H1 (cell line): ENCODE data around the gene SLC13A2. TPM values are rescaled to one million over a fixed set of nuclear protein-coding genes. Genes with fewer than 3 reads are reported as not detected.
A peak's percentile ranks its signal among the peaks of the same experiment; 100 is the strongest.

ENCODE experiments used
- CTCF ChIA-PET: fragments of 300-600 bp; sonication (Branson Sonifier 250); formaldehyde crosslinking; loops from one replicate; lab custom pipeline; 2021; ENCODE audit not compliant: partially characterized antibody; lab: Charles Lee
- POLR2A ChIA-PET: fragments of 300-600 bp; sonication (Branson Sonifier 250); formaldehyde crosslinking; loops from one replicate; lab custom pipeline; 2021; ENCODE audit warnings: inconsistent platforms; ENCODE audit not compliant: partially characterized antibody; lab: Charles Lee
- DNase-seq, 2 experiments: peaks; one replicate each; pipeline versions ENCODE4 v3.0.0 to v3.0.0-alpha.2; 2010 to 2022; ENCODE audit warnings: low spot score in 2 of 2, low read depth in 1 of 2, mixed read lengths in 1 of 2
- FAIRE-seq: peaks from 2 replicates; lab custom pipeline; 2011; peaks lifted over from hg19 to GRCh38; lab: Jason Lieb, UNC
- H2AFZ ChIP-seq: 2 replicates; pipeline ENCODE4 v1.8.1; 2012; ENCODE audit warnings: low read length, inconsistent platforms
- H2AK5ac ChIP-seq: 2 replicates; pipeline ENCODE4 v1.6.1; 2013; ENCODE audit warnings: low read depth, low read length
- H2BK120ac ChIP-seq: replicated peaks from 2 replicates; pipeline ENCODE3; 2013; ENCODE audit warnings: low read depth, low read length, inconsistent platforms
- H2BK12ac ChIP-seq: 2 replicates; pipeline ENCODE4 v1.6.1; 2013; ENCODE audit warnings: low read depth, low read length
- H2BK15ac ChIP-seq: 2 replicates; pipeline ENCODE4 v1.6.1; 2013; ENCODE audit warnings: low read length
- H2BK20ac ChIP-seq: 2 replicates; pipeline ENCODE4 v1.6.1; 2013; ENCODE audit warnings: low read length
- H2BK5ac ChIP-seq: 2 replicates; pipeline ENCODE4 v1.6.1; 2013; ENCODE audit warnings: low read depth, low read length
- H3K14ac ChIP-seq: 2 replicates; pipeline ENCODE4 v1.6.1; 2013; ENCODE audit warnings: inconsistent platforms; ENCODE audit not compliant: insufficient read length
- H3K18ac ChIP-seq: 2 replicates; pipeline ENCODE4 v1.6.1; 2013; ENCODE audit warnings: low read length; ENCODE audit errors: extremely low read depth
- H3K23ac ChIP-seq: 2 replicates; pipeline ENCODE4 v1.6.1; 2013; ENCODE audit warnings: inconsistent platforms; ENCODE audit not compliant: insufficient read length
- H3K23me2 ChIP-seq: 2 replicates; pipeline ENCODE4 v1.6.1; 2013; ENCODE audit warnings: low read depth, low read length
- H3K27ac ChIP-seq: 2 replicates; pipeline ENCODE4 v1.6.1; 2011; ENCODE audit warnings: low read depth, low read length, inconsistent platforms
- H3K27me3 ChIP-seq, 4 experiments: replicated peaks in 1 of 4; 1 replicate in 1 of 4; 2 replicates in 3 of 4; pipeline versions ENCODE4 v1.6.1 to v1.8.1; 2011 to 2013; ENCODE audit warnings: low read length in 3 of 4, mild to moderate bottlenecking in 3 of 4, inconsistent platforms in 2 of 4, mixed read lengths in 2 of 4, moderate library complexity in 1 of 4; ENCODE audit not compliant: control insufficient read depth in 3 of 4, insufficient read depth in 3 of 4; ENCODE audit errors: extremely low read depth in 1 of 4
- H3K36me3 ChIP-seq, 4 experiments: 2 replicates each; pipeline versions ENCODE4 v1.6.1 to v1.8.1; 2011 to 2013; ENCODE audit warnings: mild to moderate bottlenecking in 4 of 4, low read length in 3 of 4, moderate library complexity in 2 of 4, control low read depth in 1 of 4, inconsistent platforms in 1 of 4; ENCODE audit not compliant: insufficient read depth in 4 of 4, control insufficient read depth in 2 of 4
- H3K4ac ChIP-seq: replicated peaks from 2 replicates; pipeline ENCODE3; 2013; ENCODE audit warnings: low read length, low read depth, mixed read lengths, inconsistent platforms; ENCODE audit not compliant: insufficient read length
- H3K4me1 ChIP-seq, 4 experiments: replicated peaks in 1 of 4; 1 replicate in 1 of 4; 2 replicates in 3 of 4; pipeline versions ENCODE4 v1.6.1 to v1.8.1; 2011 to 2013; ENCODE audit warnings: low read length in 3 of 4, inconsistent platforms in 2 of 4, mixed read lengths in 1 of 4; ENCODE audit not compliant: insufficient read depth in 4 of 4, control insufficient read depth in 3 of 4
- H3K4me2 ChIP-seq, 2 experiments: 2 replicates each; pipeline versions ENCODE4 v1.6.1 to v1.8.1; 2011 to 2013; ENCODE audit warnings: low read depth in 2 of 2, low read length in 2 of 2, control low read depth in 1 of 2, inconsistent platforms in 1 of 2, mild to moderate bottlenecking in 1 of 2; ENCODE audit not compliant: insufficient read depth in 1 of 2
- H3K4me3 ChIP-seq, 4 experiments: fragments of 200-600, 300-600 bp in 1 of 4; sonication (generic), shearing (Covaris generic), sonication (Bioruptor Twin) in 1 of 4; 2 replicates each; pipeline versions ENCODE4 v1.5.1 to v1.8.1; 2011 to 2016; ENCODE audit warnings: low read length in 4 of 4, low read depth in 3 of 4, control low read depth in 2 of 4, inconsistent platforms in 2 of 4, mild to moderate bottlenecking in 2 of 4, mixed read lengths in 1 of 4, moderate library complexity in 1 of 4; ENCODE audit not compliant: insufficient read depth in 2 of 4; ENCODE audit errors: extremely low read depth in 1 of 4
- H3K56ac ChIP-seq: replicated peaks from 2 replicates; pipeline ENCODE3; 2013; ENCODE audit warnings: low read depth, mild to moderate bottlenecking, mixed read lengths, low read length, inconsistent platforms; ENCODE audit not compliant: insufficient read length
- H3K79me1 ChIP-seq: 2 replicates; pipeline ENCODE4 v1.6.1; 2013; ENCODE audit warnings: low read depth, low read length, control low read depth
- H3K79me2 ChIP-seq, 2 experiments: 2 replicates each; pipeline versions ENCODE4 v1.6.1 to v1.8.1; 2012 to 2013; ENCODE audit warnings: low read length in 2 of 2, mild to moderate bottlenecking in 2 of 2, inconsistent platforms in 1 of 2; ENCODE audit not compliant: insufficient read depth in 2 of 2, control insufficient read depth in 1 of 2
- H3K9ac ChIP-seq, 4 experiments: replicated peaks in 1 of 4; 1 replicate in 1 of 4; 2 replicates in 3 of 4; pipeline versions ENCODE4 v1.6.1 to v1.8.1; 2011 to 2013; ENCODE audit warnings: low read depth in 3 of 4, low read length in 3 of 4, control low read depth in 2 of 4, mild to moderate bottlenecking in 2 of 4, moderate library complexity in 2 of 4, inconsistent platforms in 1 of 4; ENCODE audit errors: extremely low read depth in 1 of 4
- H3K9me3 ChIP-seq, 2 experiments: 2 replicates each; pipeline versions ENCODE4 v1.6.1 to v1.8.1; 2012 to 2013; ENCODE audit warnings: mild to moderate bottlenecking in 2 of 2, moderate library complexity in 2 of 2, control low read depth in 1 of 2, inconsistent platforms in 1 of 2, low read depth in 1 of 2, low read length in 1 of 2, mixed read lengths in 1 of 2; ENCODE audit not compliant: insufficient read depth in 2 of 2
- H4K20me1 ChIP-seq, 2 experiments: replicated peaks in 1 of 2; 2 replicates each; pipeline versions ENCODE3 to v1.8.1; 2011 to 2013; ENCODE audit warnings: inconsistent platforms in 2 of 2, low read length in 2 of 2, mild to moderate bottlenecking in 1 of 2; ENCODE audit not compliant: insufficient read depth in 2 of 2, control insufficient read depth in 1 of 2
- H4K5ac ChIP-seq: 2 replicates; pipeline ENCODE4 v1.6.1; 2013; ENCODE audit warnings: low read length, low read depth, mixed read lengths, inconsistent platforms; ENCODE audit not compliant: insufficient read length
- H4K8ac ChIP-seq: 2 replicates; pipeline ENCODE4 v1.8.0; 2013; ENCODE audit warnings: mild to moderate bottlenecking, moderate library complexity, low read length, inconsistent platforms; ENCODE audit not compliant: insufficient read depth; ENCODE audit errors: extremely low read depth
- H4K91ac ChIP-seq: replicated peaks from 2 replicates; pipeline ENCODE3; 2013; ENCODE audit warnings: low read length, mixed read lengths, inconsistent platforms; ENCODE audit not compliant: insufficient read length
- BCL11A ChIP-seq, 2 experiments: IDR thresholded peaks; one replicate each; pipeline ENCODE4 v1.6.1; 2011; ENCODE audit warnings: low read depth in 2 of 2, low read length in 2 of 2, mild to moderate bottlenecking in 2 of 2
- EZH2 ChIP-seq: fragments of 200-600 bp; sonication (generic); IDR thresholded peaks from 2 replicates; pipeline ENCODE4 v1.7.1; 2012; ENCODE audit warnings: low read depth, mild to moderate bottlenecking, moderate library complexity, low read length, inconsistent platforms; ENCODE audit not compliant: severe bottlenecking
- SIN3A ChIP-seq, 2 experiments: IDR thresholded peaks in 1 of 2; conservative IDR thresholded peaks in 1 of 2; 2 replicates each; pipeline ENCODE4 v1.6.1; 2011 to 2012; ENCODE audit warnings: low read length in 2 of 2, improper control_type of control experiment in 1 of 2, low read depth in 1 of 2, mild to moderate bottlenecking in 1 of 2
- SIX5 ChIP-seq: IDR thresholded peaks from 2 replicates; pipeline ENCODE4 v1.6.1; 2011; ENCODE audit warnings: mild to moderate bottlenecking, low read depth, low read length
- SP4 ChIP-seq: IDR thresholded peaks from 2 replicates; pipeline ENCODE4 v1.6.1; 2012; ENCODE audit warnings: low read length, inconsistent platforms
- WGBS, 2 experiments: shearing (Covaris generic) in 1 of 2; methylation state at CpG; one replicate each; pipeline versions ENCODE4 v1.1.6 to v1.1.7; 2013 to 2015; ENCODE audit warnings: low lambda C conversion rate in 2 of 2, mixed read lengths in 2 of 2, inconsistent platforms in 1 of 2, low coverage in 1 of 2, missing lambda C conversion rate in 1 of 2; ENCODE audit not compliant: insufficient replicate concordance in 2 of 2, insufficient coverage in 1 of 2, insufficient read length in 1 of 2; ENCODE audit errors: extremely low coverage in 1 of 2, missing lambda C conversion rate in 1 of 2; 5-methylcytosine and 5-hydroxymethylcytosine counted together
- polyA plus RNA-seq, 7 experiments: library from polyadenylated mRNA; depleted of rRNA in 3 of 7; stranded (reverse) in 5 of 7; unstranded in 2 of 7; fragments of >200 nt in 5 of 7; fragments of 200-250 nt in 2 of 7; gene quantifications; 1 replicate in 5 of 7; 2 replicates in 1 of 7; 4 replicates in 1 of 7; pipeline versions ENCODE4 v1.2.1 to v1.2.3, GENCODE V29; 2011 to 2013; ENCODE audit warnings: missing spikeins in 2 of 7, mixed read lengths in 2 of 7
- total RNA-seq: library from RNA; stranded (reverse); fragmentation: NEBNext Ultra II Directional; extraction: Animal tissue kit (Norgen Biotek cat#: 25700); gene quantifications from 2 replicates; pipeline ENCODE4 v1.2.1, GENCODE V29; 2021
- TF ChIP-seq, protein P1 (sequence below), 3 experiments: IDR thresholded peaks; 1 replicate in 2 of 3; 2 replicates in 1 of 3; pipeline versions ENCODE4 v1.5.1 to v1.6.1; 2011; ENCODE audit warnings: low read length in 3 of 3, mild to moderate bottlenecking in 3 of 3, inconsistent platforms in 2 of 3, low read depth in 1 of 3, moderate library complexity in 1 of 3; ENCODE audit not compliant: insufficient read depth in 1 of 3; ENCODE audit errors: control extremely low read depth in 1 of 3

The SLC13A2 gene
- total and polyA plus RNA-seq, 2 of the 8 experiments (the other 6 are each of a cell fraction or from before 2014, with no cell fraction given), result not detected

GRCh38 chr17:28545787-28546415, 72.5 kb downstream of the SLC13A2 start:
- CTCF ChIA-PET, result interaction anchor here (0.8 to 18.4 kb wide), 8 partner anchors 9 to 60 kb away, joined by 3 to 547 read pairs (median 50); partner anchors contain the start of genes FOXN1 and PIGS

More at GRCh38 chr17:28545787-28546415, 72.5 kb downstream of the SLC13A2 start:
- no peak overlapping the region for H3K4me2 ChIP-seq
- POLR2A ChIA-PET, result interaction anchor here (0.6 to 1.8 kb wide), 6 partner anchors 12 to 101 kb away, joined by 3 to 5 read pairs (median 4); partner anchors contain the start of gene FOXN1
- H3K9ac ChIP-seq, result no peak overlapping the region
- peak overlapping the region; percentile 16; the same call in 1 of the 2 replicates for H2BK5ac ChIP-seq
- no peak overlapping the region for H2BK120ac ChIP-seq
- peaks cover 0 to 9% (median 4%) of the 10 kb centered on the region in 4 experiments; a peak in 4 of 7 replicates for H3K4me1 ChIP-seq
- H3K4me3 ChIP-seq, result no peak overlapping the region
- H3K4ac ChIP-seq, result no peak overlapping the region
- TF ChIP-seq SP4 (no peak), SIX5 (no peak), EZH2 (no peak), SIN3A (conservative IDR thresholded peaks at IDR 0.05 in 1 of 2, IDR thresholded peaks at IDR 0.05 in 1 of 2; ENCODE audit: low read depth in 1 of 2, low read length in 2 of 2) (no peak), BCL11A (IDR thresholded peaks at IDR 0.05; ENCODE audit: low read depth in 2 of 2, low read length in 2 of 2) (no peak)
- TF ChIP-seq, protein P1, sequence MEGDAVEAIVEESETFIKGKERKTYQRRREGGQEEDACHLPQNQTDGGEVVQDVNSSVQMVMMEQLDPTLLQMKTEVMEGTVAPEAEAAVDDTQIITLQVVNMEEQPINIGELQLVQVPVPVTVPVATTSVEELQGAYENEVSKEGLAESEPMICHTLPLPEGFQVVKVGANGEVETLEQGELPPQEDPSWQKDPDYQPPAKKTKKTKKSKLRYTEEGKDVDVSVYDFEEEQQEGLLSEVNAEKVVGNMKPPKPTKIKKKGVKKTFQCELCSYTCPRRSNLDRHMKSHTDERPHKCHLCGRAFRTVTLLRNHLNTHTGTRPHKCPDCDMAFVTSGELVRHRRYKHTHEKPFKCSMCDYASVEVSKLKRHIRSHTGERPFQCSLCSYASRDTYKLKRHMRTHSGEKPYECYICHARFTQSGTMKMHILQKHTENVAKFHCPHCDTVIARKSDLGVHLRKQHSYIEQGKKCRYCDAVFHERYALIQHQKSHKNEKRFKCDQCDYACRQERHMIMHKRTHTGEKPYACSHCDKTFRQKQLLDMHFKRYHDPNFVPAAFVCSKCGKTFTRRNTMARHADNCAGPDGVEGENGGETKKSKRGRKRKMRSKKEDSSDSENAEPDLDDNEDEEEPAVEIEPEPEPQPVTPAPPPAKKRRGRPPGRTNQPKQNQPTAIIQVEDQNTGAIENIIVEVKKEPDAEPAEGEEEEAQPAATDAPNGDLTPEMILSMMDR (IDR thresholded peaks at IDR 0.05; ENCODE audit: control extremely low read depth in 1 of 3, insufficient read depth in 1 of 3, low read depth in 1 of 3, low read length in 3 of 3), result no peak
- no peak overlapping the region for H2AK5ac ChIP-seq
- H2BK20ac ChIP-seq, result no peak overlapping the region
- WGBS, 2 experiments, result 84% methylated on average over 5 of the region's 6 CpGs; no CpG with 5 or more reads in 1 of the 2 experiments
- no peak overlapping the region for H3K27ac ChIP-seq
- no peak overlapping the region for H3K23ac ChIP-seq
- 0 out of 2 replicates have a peak overlapping the region, but pooled peaks have one; percentile 0 for H4K8ac ChIP-seq
- H3K79me1 ChIP-seq, result peaks cover under 1% of the 10 kb centered on the region
- no peaks in the 10 kb centered on the region for H3K23me2 ChIP-seq
- H4K5ac ChIP-seq, result no peak overlapping the region
- DNase-seq (no peak), FAIRE-seq (no peak)
- H3K79me2 ChIP-seq, result 0 out of 4 replicates have a peak, but pooled peaks cover 0 to 3% of the 10 kb centered on the region in 2 experiments
- H3K36me3 ChIP-seq, result peaks cover 0 to 7% (median 2%) of the 10 kb centered on the region in 4 experiments; a peak in 3 of 8 replicates
- H3K9me3 ChIP-seq, result no peaks in the 10 kb centered on the region
- no peaks in the 10 kb centered on the region for H3K27me3 ChIP-seq
- H4K91ac ChIP-seq, result no peak overlapping the region
- no peak overlapping the region for H2BK15ac ChIP-seq
- peaks cover 2 to 7% of the 10 kb centered on the region in 2 experiments for H4K20me1 ChIP-seq
- H3K14ac ChIP-seq, result no peak overlapping the region
- H3K56ac ChIP-seq, result no peak overlapping the region
- H2BK12ac ChIP-seq, result no peak overlapping the region
- H3K18ac ChIP-seq, result peak overlapping the region; percentile 48; the same call in 1 of the 2 replicates
- H2AFZ ChIP-seq, result no peak overlapping the region
